K562 (cell line): ENCODE data around the gene TNIP2. TPM values are rescaled to one million over a fixed set of nuclear protein-coding genes. Genes with fewer than 3 reads are reported as not detected.
"Not testable (repeated sequence)": the region's sequence is repeated elsewhere in the genome, so short reads cannot be mapped to it uniquely, and the experiment has no call there.

Experiments
- ATAC-seq: fragments of 200-7000 bp; cut with Tn5 transposase; 3 replicates; pipeline ENCODE4 v1.9.1; 2020; ENCODE audit warnings: moderate library complexity
- BruUV-seq: library from RNA; stranded (reverse); fragments of 400-500 nt; replicated peaks from 2 replicates; lab custom pipeline; 2021; lab: Mats Ljungman, UMichigan
- CTCF ChIA-PET: fragments of 300-600 bp; formaldehyde crosslinking; extraction: SDS; loops from one replicate; lab custom pipeline; 2021; ENCODE audit warnings: low intra/inter-chr PET ratio; lab: Yijun Ruan, JAX
- POLR2A ChIA-PET: fragments of 300-600, 350-650 bp; sonication (Branson Sonifier 250); formaldehyde crosslinking; extraction: SDS; loops from one replicate; lab custom pipeline; 2021; ENCODE audit warnings: antibody characterized with exemption, inconsistent platforms; lab: Yijun Ruan, JAX
- DNase-seq, 4 experiments: peaks; one replicate each; pipeline versions ENCODE4 v3.0.0 to v3.0.0-alpha.2; 2011 to 2018; ENCODE audit warnings: low spot score in 3 of 4, mixed read lengths in 3 of 4; ENCODE audit errors: extremely low read depth in 1 of 4
- FAIRE-seq: peaks from 2 replicates; lab custom pipeline; 2011; peaks lifted over from hg19 to GRCh38; lab: Jason Lieb, UNC
- H2AFZ ChIP-seq: 2 replicates; pipeline ENCODE4 v1.6.0; 2011; ENCODE audit warnings: low read depth, low read length, control low read depth, inconsistent platforms
- H3K27ac ChIP-seq: fragments of 200-600 bp; 3 replicates; pipeline ENCODE4 v1.8.0; 2011; ENCODE audit warnings: low read depth, mild to moderate bottlenecking, control low read depth, inconsistent platforms, low read length, moderate library complexity, mixed read lengths; ENCODE audit errors: extremely low read depth
- H3K27me3 ChIP-seq, 2 experiments: fragments of 300-600 bp in 1 of 2; 2 replicates in 1 of 2; 3 replicates in 1 of 2; pipeline versions ENCODE4 v1.6.0 to v1.8.0; 2011; ENCODE audit warnings: inconsistent platforms in 2 of 2, low read length in 2 of 2, mild to moderate bottlenecking in 1 of 2, mixed read lengths in 1 of 2, moderate library complexity in 1 of 2; ENCODE audit not compliant: control insufficient read depth in 2 of 2, insufficient read depth in 2 of 2
- H3K36me3 ChIP-seq: fragments of 300-600 bp; 3 replicates; pipeline ENCODE4 v1.8.0; 2011; ENCODE audit warnings: mild to moderate bottlenecking, low read length, inconsistent platforms; ENCODE audit not compliant: control insufficient read depth, insufficient read depth
- H3K4me1 ChIP-seq, 2 experiments: fragments of 200-600 bp in 1 of 2; replicated peaks in 1 of 2; 2 replicates in 1 of 2; 3 replicates in 1 of 2; pipeline versions ENCODE4 v1.5.1 to v1.8.0; 2011; ENCODE audit warnings: inconsistent platforms in 2 of 2, low read length in 2 of 2, mild to moderate bottlenecking in 1 of 2, mixed read lengths in 1 of 2, moderate library complexity in 1 of 2; ENCODE audit not compliant: control insufficient read depth in 2 of 2, insufficient read depth in 2 of 2
- H3K4me2 ChIP-seq: 2 replicates; pipeline ENCODE4 v1.6.1; 2011; ENCODE audit warnings: low read length, control low read depth, inconsistent platforms, mixed read lengths; ENCODE audit not compliant: insufficient read depth
- H3K4me3 ChIP-seq: fragments of 200-600 bp; sonication (generic), shearing (Covaris generic); 2 replicates; pipeline ENCODE4 v1.5.1; 2016; ENCODE audit warnings: control low read depth, inconsistent platforms
- H3K79me2 ChIP-seq: fragments of 200-600 bp; 3 replicates; pipeline ENCODE4 v1.8.0; 2011; ENCODE audit warnings: low read length, inconsistent platforms; ENCODE audit not compliant: control insufficient read depth, insufficient read depth
- H3K9ac ChIP-seq, 2 experiments: 2 replicates each; pipeline versions ENCODE4 v1.6.0 to v1.6.1; 2011; ENCODE audit warnings: low read depth in 2 of 2, low read length in 2 of 2, control low read depth in 1 of 2, inconsistent platforms in 1 of 2, mild to moderate bottlenecking in 1 of 2, mixed read lengths in 1 of 2; ENCODE audit not compliant: insufficient read depth in 1 of 2
- H3K9me1 ChIP-seq: one replicate; pipeline ENCODE4 v1.6.0; 2011; ENCODE audit warnings: inconsistent platforms, mild to moderate bottlenecking, low read length, moderate library complexity; ENCODE audit not compliant: control insufficient read depth, insufficient read depth
- H3K9me3 ChIP-seq: replicated peaks from 2 replicates; pipeline ENCODE4 v1.5.1; 2011; ENCODE audit warnings: low read depth, low read length, inconsistent platforms; ENCODE audit not compliant: control insufficient read depth, insufficient read depth
- H4K20me1 ChIP-seq: replicated peaks from 2 replicates; pipeline ENCODE4 v1.6.1; 2011; ENCODE audit warnings: low read length, inconsistent platforms, mixed read lengths; ENCODE audit not compliant: control insufficient read depth, insufficient read depth
- ETV6 ChIP-seq, 3 experiments: fragments of 150-350 bp in 1 of 3; sonication (generic) in 1 of 3; formaldehyde crosslinking in 1 of 3; IDR thresholded peaks; 2 replicates each; pipeline versions ENCODE4 v1.6.1 to v1.8.0; 2014 to 2022; ENCODE audit warnings: borderline replicate concordance in 2 of 3, low read depth in 2 of 3, antibody characterized with exemption in 1 of 3, low read length in 1 of 3, mild to moderate bottlenecking in 1 of 3, missing genetic modification reagents in 1 of 3
- WGBS: fragments of 100-300 bp; shearing (Covaris generic); methylation state at CpG from one replicate; pipeline ENCODE4 v1.1.6; 2016; ENCODE audit warnings: low coverage, mixed read lengths; ENCODE audit not compliant: insufficient coverage; ENCODE audit errors: missing lambda C conversion rate; 5-methylcytosine and 5-hydroxymethylcytosine counted together
- in situ Hi-C: fragments of 300-500 bp; cut with MboI; formaldehyde crosslinking; loops from 4 replicates; pipeline ENCODE4 v1.15.0; 2018; ENCODE audit warnings: inconsistent platforms, mixed read lengths
- intact Hi-C: fragments of 100-400 bp; cut with micrococcal nuclease; formaldehyde crosslinking; loops from 2 replicates; pipeline ENCODE4 v1.14.2; 2022
- polyA plus RNA-seq, 8 experiments: library from polyadenylated mRNA; depleted of rRNA in 4 of 8; stranded (reverse) in 5 of 8; unstranded in 3 of 8; fragments of >200 nt; fragmentation: Nextera tagmentation in 2 of 8; fragmentation: Illumina TruSeq in 1 of 8; extraction: Ambion mirVana in 2 of 8; extraction: Trizol in 1 of 8; gene quantifications; 2 replicates each; pipeline versions ENCODE4 v1.2.1 to v1.2.3, GENCODE V29; 2011 to 2014; ENCODE audit warnings: inconsistent platforms in 1 of 8, missing spikeins in 1 of 8
- total RNA-seq, 7 experiments: library from RNA; depleted of rRNA in 6 of 7; stranded (reverse); fragments of >200 nt in 6 of 7; fragmentation: Illumina TruSeq in 2 of 7; extraction: Trizol in 2 of 7; gene quantifications; 2 replicates each; pipeline versions ENCODE4 v1.2.1 to v1.2.3, GENCODE V29; 2011 to 2021; ENCODE audit warnings: low replicate concordance in 1 of 7

The TNIP2 gene
- total and polyA plus RNA-seq, 9 of the 15 experiments (the other 6 are each of a cell fraction or from before 2014, with no cell fraction given) = 0.61 to 42.6 (median 19.5) TPM

GRCh38 chr4:2728221-2728620 is 27.9 kb downstream of the TNIP2 start:
- intact Hi-C loops = no loop called here
- H3K27me3 ChIP-seq = no peaks in the 10 kb centered on the region
- 80% methylated on average over 3 of the region's 3 CpGs for WGBS
- H3K9me3 ChIP-seq = no peaks in the 10 kb centered on the region
- in situ Hi-C loops = no loop called here
- H4K20me1 ChIP-seq = no peaks in the 10 kb centered on the region
- no peak overlapping the region for H3K4me2 ChIP-seq
- POLR2A ChIA-PET = interaction anchor here (1.0 to 1.3 kb wide), 4 partner anchors 10 to 38 kb away, joined by 3 to 4 read pairs (median 3); no protein-coding TSS in a partner anchor
- H3K27ac ChIP-seq = no peak overlapping the region
- no peak for DNase-seq
- no peak overlapping the region for H2AFZ ChIP-seq
- no peaks in the 10 kb centered on the region for H3K79me2 ChIP-seq
- no peak for FAIRE-seq
- peaks cover 0 to 6% of the 10 kb centered on the region in 2 experiments; a peak in 1 of 5 replicates for H3K4me1 ChIP-seq
- BruUV-seq = no TSS peak
- peaks cover 39% of the 10 kb centered on the region; the same call in 2 of the 3 replicates for H3K36me3 ChIP-seq
- TF ChIP-seq ETV6 (IDR thresholded peaks at IDR 0.05; ENCODE audit: borderline replicate concordance in 1 of 2, low read depth in 2 of 2, low read length in 1 of 2) (no peak), ETV6 (CRISPR knock-in tag; IDR thresholded peaks at IDR 0.05; ENCODE audit: borderline replicate concordance) (no peak)
- TF ChIP-seq, all 486 proteins: peak for 0
- no peak overlapping the region for H3K9ac ChIP-seq
- no peak overlapping the region for H3K4me3 ChIP-seq
- no peaks in the 10 kb centered on the region for H3K9me1 ChIP-seq
- CTCF ChIA-PET = no interaction called here
- ATAC-seq = no peak

DNA sequence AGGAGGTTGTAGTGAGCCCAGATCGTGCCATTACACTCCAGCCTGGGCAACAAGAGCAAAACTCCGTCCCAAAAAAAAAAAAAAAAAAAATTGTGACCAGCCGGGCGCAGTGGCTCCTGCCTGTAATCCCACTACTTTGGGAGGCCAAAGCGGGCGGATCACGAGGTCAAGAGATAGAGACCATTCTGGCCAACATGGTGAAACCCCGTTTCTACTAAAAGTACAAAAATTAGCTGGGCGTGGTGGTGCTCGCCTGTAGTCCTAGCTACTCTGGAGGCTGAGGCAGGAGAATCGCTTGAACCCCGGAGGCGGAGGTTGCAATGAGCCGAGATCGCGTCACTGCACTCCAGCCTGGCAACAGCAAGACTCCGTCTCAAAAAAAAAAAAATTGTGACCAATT is 29.3 kb downstream of the TNIP2 start:
- H3K4me2 ChIP-seq, H3K27me3 ChIP-seq, H3K27ac ChIP-seq, intact Hi-C loops, H4K20me1 ChIP-seq, H3K9me1 ChIP-seq, H3K79me2 ChIP-seq, DNase-seq, FAIRE-seq, CTCF ChIA-PET, H3K4me3 ChIP-seq, H3K4me1 ChIP-seq, H3K9ac ChIP-seq, H3K9me3 ChIP-seq, BruUV-seq, in situ Hi-C loops, ATAC-seq, H2AFZ ChIP-seq: not testable (repeated sequence)
- POLR2A ChIA-PET = interaction anchor here (1.2 kb wide), 1 partner anchor 19 kb away, joined by 3 read pairs; no protein-coding TSS in a partner anchor
- peaks cover 33% of the 10 kb centered on the region; the same call in 2 of the 3 replicates for H3K36me3 ChIP-seq
- WGBS = 88% methylated on average over 14 of the region's 17 CpGs
